Activated naive CD4-positive, alpha-beta T cell (primary cell): ENCODE measurements around the gene KIF3B.
"Not testable (repeated sequence)": the region's sequence is repeated elsewhere in the genome, so short reads cannot be mapped to it uniquely, and the experiment has no call there.

Experiments
- DNase-seq, 4 experiments: peaks; one replicate each; lab custom pipeline; 2025; lab: John Stamatoyannopoulos, UW

Gene KIF3B

GRCh38 chr20:32277361-32278198 lies at the start of gene KIF3B:
TSS of gene KIF3B (plus strand) at chr20:32277651. CDS start at chr20:32309778, 32,127 bp downstream.
- DNase-seq: peak; percentile 58 to 74 (median 69)

- no peak for DNase-seq
These were observed 49.4 kb upstream of the KIF3B start for GRCh38 chr20:32227744-32228688.

GRCh38 chr20:32229251-32229747 lies 48.2 kb upstream of the KIF3B start:
- no peak for DNase-seq

GRCh38 chr20:32230707-32231106 lies 46.7 kb upstream of the KIF3B start:
- DNase-seq: no peak

- DNase-seq: no peak
These were observed 46.2 kb upstream of the KIF3B start for GRCh38 chr20:32231245-32231644.

GRCh38 chr20:32231847-32232246 lies 45.6 kb upstream of the KIF3B start:
- no peak for DNase-seq

GRCh38 chr20:32232326-32232886 lies 45.0 kb upstream of the KIF3B start:
- no peak for DNase-seq

- DNase-seq: no peak
These were observed 44.2 kb upstream of the KIF3B start for GRCh38 chr20:32233286-32233685.

GRCh38 chr20:32234135-32234808 lies 43.2 kb upstream of the KIF3B start:
- no peak for DNase-seq

- DNase-seq: no peak
These were observed 42.0 kb upstream of the KIF3B start for GRCh38 chr20:32235331-32236047.

GRCh38 chr20:32236048-32236533 lies 41.4 kb upstream of the KIF3B start:
- DNase-seq: no peak

GRCh38 chr20:32236819-32237218 lies 40.6 kb upstream of the KIF3B start:
- no peak for DNase-seq

- DNase-seq: no peak
These were observed 40.0 kb upstream of the KIF3B start for GRCh38 chr20:32237419-32237818.

- DNase-seq: no peak
These were observed 38.7 kb upstream of the KIF3B start for GRCh38 chr20:32238483-32239425.

GRCh38 chr20:32240205-32240604 lies 37.2 kb upstream of the KIF3B start:
- no peak for DNase-seq

- no peak for DNase-seq
These were observed 35.6 kb upstream of the KIF3B start for GRCh38 chr20:32241807-32242206.

- DNase-seq: no peak
These were observed 33.2 kb upstream of the KIF3B start for GRCh38 chr20:32244150-32244823.

GRCh38 chr20:32244959-32245358 lies 32.5 kb upstream of the KIF3B start:
- DNase-seq: no peak

GRCh38 chr20:32246208-32246607 lies 31.2 kb upstream of the KIF3B start:
- not testable (repeated sequence) for DNase-seq
